Dendritic cell treated with granulocyte-macrophage colony-stimulating factor and Interleukin-4, amounts not matched to agents 40 ng/mL and 50 ng/mL, for 4 days (primary cell): ENCODE measurements around the gene SIT1.

Experiments
- H3K27ac Mint-ChIP-seq: one replicate; pipeline ENCODE4 v1.8.0; 2022; ENCODE audit warnings: mild to moderate bottlenecking, mixed read lengths
- H3K27me3 Mint-ChIP-seq: one replicate; pipeline ENCODE4 v1.8.0; 2022; ENCODE audit warnings: mild to moderate bottlenecking, mixed read lengths
- H3K36me3 Mint-ChIP-seq: one replicate; pipeline ENCODE4 v1.8.0; 2022; ENCODE audit warnings: low read depth, mixed read lengths
- H3K4me1 Mint-ChIP-seq: one replicate; pipeline ENCODE4 v1.8.0; 2022; ENCODE audit warnings: low read depth, mixed read lengths
- H3K4me3 Mint-ChIP-seq: one replicate; pipeline ENCODE4 v1.8.0; 2022; ENCODE audit warnings: mild to moderate bottlenecking, moderate library complexity, mixed read lengths
- H3K9me3 Mint-ChIP-seq: one replicate; pipeline ENCODE4 v1.8.0; 2022; ENCODE audit warnings: mixed read lengths
- intact Hi-C: fragments of 100-400 bp; cut with micrococcal nuclease; formaldehyde crosslinking; loops from one replicate; pipeline ENCODE4 v1.15.0; 2022

Gene SIT1

DNA sequence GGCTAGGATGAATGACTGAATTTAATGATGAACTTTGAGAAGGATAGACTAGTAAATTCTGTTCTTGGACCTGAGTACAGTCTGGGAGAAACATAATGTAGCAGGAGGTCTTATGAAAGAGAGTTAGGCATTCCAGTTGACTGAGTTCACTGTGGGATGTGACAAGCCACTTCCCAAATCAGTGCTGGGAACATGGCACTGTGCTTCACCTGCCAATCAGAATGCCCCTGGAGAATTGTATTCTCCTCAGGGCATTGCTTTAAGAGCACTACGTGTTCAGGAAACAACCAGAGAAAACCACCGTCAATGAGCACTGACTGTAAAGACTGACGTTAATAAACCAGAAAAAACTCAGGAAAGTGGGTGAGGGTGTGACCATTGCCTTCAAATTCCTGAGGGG, 8.6 kb upstream of the SIT1 start:
- H3K27me3 Mint-ChIP-seq, result peaks cover 2% of the 10 kb centered on the region
- H3K9me3 Mint-ChIP-seq, result no peaks in the 10 kb centered on the region
- H3K36me3 Mint-ChIP-seq, result peaks cover 37% of the 10 kb centered on the region
- intact Hi-C loops, result loop anchor here (2.0 kb wide), 1 partner anchor 55 kb away; the partner anchor contains the start of gene TESK1
- H3K27ac Mint-ChIP-seq, result peak overlapping the region; percentile 95
- H3K4me3 Mint-ChIP-seq, result peak overlapping the region; percentile 90
- H3K4me1 Mint-ChIP-seq, result peaks cover 69% of the 10 kb centered on the region

DNA sequence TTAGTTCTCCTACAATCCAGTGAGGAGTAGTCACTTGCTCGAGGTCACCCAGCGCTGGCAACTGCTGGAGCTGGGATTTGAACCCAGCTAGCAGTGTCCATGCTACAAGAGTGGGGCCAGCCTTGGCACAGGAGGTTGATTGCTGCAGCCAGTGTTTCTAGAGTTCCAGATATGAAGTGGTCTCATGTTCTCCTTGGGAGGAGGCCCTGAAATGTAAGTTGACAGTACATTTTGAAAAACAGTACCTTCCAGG, 8.2 kb upstream of the SIT1 start:
- peaks cover 2% of the 10 kb centered on the region for H3K27me3 Mint-ChIP-seq
- H3K4me3 Mint-ChIP-seq, result peak overlapping the region; percentile 90
- intact Hi-C loops, result loop anchor here (2.0 kb wide), 1 partner anchor 54 kb away; the partner anchor contains the start of gene TESK1
- no peaks in the 10 kb centered on the region for H3K9me3 Mint-ChIP-seq
- peak overlapping the region; percentile 95 for H3K27ac Mint-ChIP-seq
- peaks cover 37% of the 10 kb centered on the region for H3K36me3 Mint-ChIP-seq
- H3K4me1 Mint-ChIP-seq, result peaks cover 65% of the 10 kb centered on the region

DNA sequence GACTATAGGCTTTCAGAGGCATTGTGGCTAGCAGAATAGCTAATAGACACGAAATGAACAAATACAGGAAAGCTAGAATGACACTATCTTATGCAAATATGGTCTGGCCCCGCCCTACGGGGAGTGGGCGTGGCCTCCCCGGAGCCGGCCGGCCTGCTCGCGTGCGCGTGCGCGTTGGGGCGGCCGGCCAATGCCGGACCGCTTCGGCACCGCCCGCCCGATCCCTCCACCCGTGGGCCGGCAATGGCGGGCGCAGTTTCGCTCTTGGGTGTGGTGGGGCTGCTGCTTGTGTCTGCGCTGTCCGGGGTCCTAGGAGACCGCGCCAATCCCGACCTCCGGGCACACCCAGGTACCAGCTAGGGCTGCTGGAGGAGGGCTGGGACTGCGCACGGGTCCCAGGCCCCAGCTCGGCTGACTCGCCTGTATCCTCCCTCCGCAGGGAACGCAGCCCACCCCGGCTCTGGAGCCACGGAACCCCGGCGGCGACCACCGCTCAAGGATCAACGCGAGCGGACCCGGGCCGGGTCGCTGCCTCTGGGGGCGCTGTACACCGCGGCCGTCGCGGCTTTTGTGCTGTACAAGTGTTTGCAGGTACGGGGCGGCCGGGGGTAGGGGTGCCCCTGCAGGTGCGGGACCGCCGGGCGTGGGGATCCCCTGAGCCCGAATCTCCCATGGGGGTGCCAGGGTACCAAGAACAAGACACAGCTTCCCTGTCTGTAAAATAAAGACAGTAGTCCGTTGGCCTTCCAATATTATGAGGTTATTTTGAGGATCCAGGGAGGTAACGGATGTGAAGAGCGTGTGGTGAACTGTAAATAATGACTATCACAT, 7.6 kb upstream of the SIT1 start, which contains the start of gene CCDC107:
Gene CCDC107, plus strand, starts transcription at position 156 of the 831 bp plus-strand sequence. Its CDS starts 88 bp downstream, at position 244.
- Mint-ChIP-seq H3K4me3 (peak within 1 kb of the TSS; percentile 90), H3K27me3 (peaks cover 2% of the 10 kb centered on the region), H3K9me3 (no peaks in the 10 kb centered on the region), H3K4me1 (peaks cover 62% of the 10 kb centered on the region), H3K27ac (peak within 1 kb of the TSS; percentile 95), H3K36me3 (peaks cover 37% of the 10 kb centered on the region)
- intact Hi-C loops, result loop anchor here (2.0 kb wide), 1 partner anchor 54 kb away; the partner anchor contains the start of gene TESK1

DNA sequence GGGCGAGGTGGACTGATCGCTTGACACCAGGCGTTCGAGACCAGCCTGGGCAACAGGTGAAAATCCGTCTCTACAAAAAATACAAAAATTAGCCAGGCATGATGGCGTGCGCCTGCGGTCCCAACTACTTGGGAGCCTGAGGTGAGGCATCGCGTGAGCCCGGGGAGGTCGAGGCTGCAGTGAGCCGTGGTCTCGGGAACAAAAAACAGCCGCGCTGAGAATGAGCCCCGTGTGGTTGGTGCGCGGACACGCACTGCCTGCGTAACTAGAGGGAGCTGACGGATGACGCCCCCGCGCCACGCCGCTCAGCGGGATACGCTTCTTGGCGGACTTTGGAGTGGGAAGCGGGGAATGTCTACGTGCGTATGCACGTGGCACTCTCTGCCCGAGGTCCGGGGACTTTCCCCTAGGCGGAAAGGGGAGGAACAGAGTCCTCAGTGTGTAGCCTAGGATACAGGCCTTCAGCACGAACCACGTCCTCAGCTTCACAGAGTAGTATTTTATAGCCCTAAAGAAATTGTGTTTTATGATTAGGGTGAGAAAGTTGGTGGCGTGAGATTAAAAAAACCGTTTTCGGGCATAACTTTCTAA, 6.9 kb upstream of the SIT1 start, which contains the start of gene RMRP:
Gene RMRP, minus strand, starts transcription at position 474 of the 591 bp plus-strand sequence.
- Mint-ChIP-seq H3K36me3 (peaks cover 37% of the 10 kb centered on the region), H3K27me3 (peaks cover 2% of the 10 kb centered on the region), H3K4me1 (peaks cover 65% of the 10 kb centered on the region), H3K4me3 (peak within 1 kb of the TSS; percentile 90), H3K9me3 (no peaks in the 10 kb centered on the region), H3K27ac (peak within 1 kb of the TSS; percentile 95)
- intact Hi-C loops, result loop anchor here (1.0 to 2.0 kb wide), 2 partner anchors 8 to 53 kb away; partner anchors contain the start of gene TESK1

DNA sequence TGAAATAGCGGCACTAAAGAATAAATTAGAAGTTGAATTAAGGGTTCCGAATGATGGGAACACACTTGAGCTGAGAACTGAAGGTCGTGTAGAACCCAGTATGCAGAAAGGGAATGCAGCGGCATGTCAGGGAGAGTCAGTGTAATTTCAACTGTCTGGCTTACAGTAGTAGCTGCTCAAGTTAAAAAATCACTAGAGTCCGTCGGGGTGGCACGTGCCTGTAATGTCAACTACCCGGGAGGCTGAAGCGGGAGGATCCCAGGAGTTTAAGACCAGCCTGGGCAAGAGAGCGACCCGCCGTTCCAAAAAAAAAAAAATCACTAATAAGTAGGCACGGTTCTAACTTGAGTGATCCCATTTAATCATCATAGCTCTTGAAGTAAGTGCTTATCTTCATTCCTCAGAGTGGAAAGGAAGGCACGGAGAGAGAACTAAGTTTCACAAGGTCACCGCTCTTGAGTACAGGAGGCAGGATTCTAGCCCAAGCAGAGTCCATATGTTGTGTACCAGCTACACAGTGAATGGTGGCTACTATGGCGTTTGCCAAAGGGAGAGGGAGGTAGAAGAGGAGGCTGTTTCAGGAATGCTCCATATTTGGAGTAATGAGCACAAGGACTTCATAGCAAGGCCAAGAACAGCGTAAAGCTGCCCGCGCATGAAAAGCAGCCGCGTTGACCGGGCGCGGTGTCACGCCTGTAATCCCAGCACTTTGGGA, 6.3 kb upstream of the SIT1 start:
- Mint-ChIP-seq H3K4me1 (peaks cover 62% of the 10 kb centered on the region), H3K4me3 (peak overlapping the region; percentile 90), H3K36me3 (peaks cover 35% of the 10 kb centered on the region), H3K27me3 (peaks cover 2% of the 10 kb centered on the region), H3K27ac (peak overlapping the region; percentile 95), H3K9me3 (no peaks in the 10 kb centered on the region)
- intact Hi-C loops, result loop anchor here (1.0 kb wide), 1 partner anchor 8 kb away; no protein-coding TSS in a partner anchor

DNA sequence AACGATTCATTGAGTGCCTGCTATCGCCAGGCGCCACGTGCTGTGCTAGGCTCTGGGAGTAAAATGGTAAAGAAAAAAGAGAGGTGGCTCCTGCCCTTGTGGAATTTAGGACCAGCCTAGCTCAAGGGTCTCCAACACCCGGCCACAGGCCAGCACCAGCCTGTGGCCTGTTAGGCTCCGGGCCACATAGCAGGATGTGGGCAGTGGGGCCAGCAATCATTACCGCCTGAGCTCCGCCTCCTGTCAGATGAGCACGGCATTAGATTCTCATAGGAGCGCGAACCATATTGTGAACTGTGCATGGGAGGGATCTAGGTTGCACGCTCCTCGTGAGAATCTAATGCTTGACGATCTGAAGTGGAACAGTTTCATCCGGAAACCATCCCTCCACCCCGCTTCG, 5.6 kb upstream of the SIT1 start:
- H3K4me3 Mint-ChIP-seq, result no peak overlapping the region

DNA sequence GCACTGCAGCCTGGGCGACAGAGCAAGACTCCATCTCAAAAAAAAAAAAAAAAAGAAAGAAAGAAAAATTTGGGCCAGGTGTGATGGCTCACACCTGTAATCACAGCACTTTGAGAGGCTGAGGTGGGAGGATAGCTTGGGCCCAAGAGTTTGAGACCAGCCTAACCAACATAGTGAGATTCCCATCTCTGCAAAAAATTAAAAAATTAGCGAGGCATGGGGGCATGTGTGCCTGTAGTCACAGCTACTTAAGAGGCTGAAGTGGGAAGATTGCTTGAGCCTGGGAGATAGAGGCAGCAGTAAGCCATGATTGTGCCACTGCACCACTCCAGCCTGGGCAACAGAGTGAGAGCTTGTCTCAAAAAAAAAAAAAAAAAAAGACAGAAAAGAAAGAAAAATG, 2.9 kb upstream of the SIT1 start:
- no peaks in the 10 kb centered on the region for H3K9me3 Mint-ChIP-seq
- H3K27me3 Mint-ChIP-seq, result peaks cover 2% of the 10 kb centered on the region
- intact Hi-C loops, result no loop called here
- H3K4me1 Mint-ChIP-seq, result peaks cover 60% of the 10 kb centered on the region
- H3K27ac Mint-ChIP-seq, result no peak overlapping the region
- H3K4me3 Mint-ChIP-seq, result no peak overlapping the region
- H3K36me3 Mint-ChIP-seq, result peaks cover 8% of the 10 kb centered on the region

More for the DNA sequence above, 5.6 kb upstream of the SIT1 start:
- Mint-ChIP-seq H3K27me3 (peaks cover 2% of the 10 kb centered on the region), H3K36me3 (peaks cover 29% of the 10 kb centered on the region), H3K27ac (peak overlapping the region; percentile 95), H3K9me3 (no peaks in the 10 kb centered on the region), H3K4me1 (peaks cover 61% of the 10 kb centered on the region)
- intact Hi-C loops, result no loop called here

DNA sequence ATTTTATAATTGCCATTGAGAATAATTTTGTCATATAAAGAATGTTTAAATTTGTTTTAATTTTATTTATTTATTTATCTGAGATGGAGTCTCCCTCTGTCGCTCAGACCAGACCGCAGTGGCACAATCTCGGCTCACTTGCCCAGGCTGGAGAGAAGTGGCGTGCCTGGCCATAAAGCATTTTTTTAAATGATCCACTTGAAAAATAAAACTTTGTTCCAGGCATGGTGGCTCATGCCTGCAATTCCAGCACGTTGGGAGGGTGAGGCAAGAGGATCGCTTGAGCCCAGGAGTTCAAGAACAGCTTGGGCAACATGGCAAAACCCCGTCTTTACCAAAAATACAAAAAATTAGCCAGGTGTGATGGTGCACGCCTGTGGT, 2.1 kb upstream of the SIT1 start:
- Mint-ChIP-seq H3K4me1 (peaks cover 67% of the 10 kb centered on the region), H3K36me3 (peaks cover under 1% of the 10 kb centered on the region), H3K27me3 (peaks cover 2% of the 10 kb centered on the region), H3K9me3 (no peaks in the 10 kb centered on the region), H3K4me3 (no peak overlapping the region), H3K27ac (peak overlapping the region; percentile 52)
- intact Hi-C loops, result no loop called here

DNA sequence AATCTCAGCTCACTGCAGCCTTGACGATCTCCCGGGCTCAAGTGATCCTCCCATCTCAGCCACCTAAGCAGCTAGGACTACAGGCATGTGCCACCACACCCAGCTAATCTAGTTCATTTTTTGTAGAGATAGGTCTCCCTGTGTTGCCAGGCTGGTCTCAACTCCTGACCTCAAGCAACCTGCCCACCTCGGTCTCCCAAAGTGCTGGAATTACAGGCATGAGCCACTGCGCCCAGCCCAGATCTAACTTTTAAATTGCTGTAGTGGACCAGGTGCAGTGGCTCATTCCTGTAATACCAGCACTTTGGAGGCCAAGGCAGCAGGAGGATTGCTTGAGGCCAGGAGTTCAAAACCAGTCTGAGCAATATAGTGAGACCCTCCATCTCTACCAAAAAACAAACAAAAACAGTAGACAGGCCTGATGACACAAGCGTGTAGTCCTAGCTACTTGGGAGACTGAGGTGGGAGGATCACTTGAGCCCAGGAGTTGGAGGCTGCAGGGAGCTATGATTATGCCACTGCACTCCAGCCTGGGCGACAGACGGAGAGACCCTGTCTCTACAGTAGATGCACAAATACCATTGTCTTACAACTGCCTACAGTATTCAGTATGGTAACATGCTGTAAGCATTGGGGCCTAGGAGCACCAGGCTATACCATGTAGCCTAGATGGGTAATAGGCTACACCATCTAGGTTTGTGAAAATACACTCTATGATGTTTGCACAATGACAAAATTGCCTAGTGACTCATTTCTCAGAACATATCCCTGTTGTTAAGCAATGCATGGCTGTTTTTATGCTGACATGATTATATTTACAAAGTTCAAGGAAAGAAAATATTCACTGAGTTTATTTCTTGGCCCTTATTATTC, 1.5 kb upstream of the SIT1 start:
- no peak overlapping the region for H3K4me3 Mint-ChIP-seq
- H3K27ac Mint-ChIP-seq, result peak overlapping the region; percentile 16
- intact Hi-C loops, result no loop called here
- H3K36me3 Mint-ChIP-seq, result no peaks in the 10 kb centered on the region
- no peaks in the 10 kb centered on the region for H3K9me3 Mint-ChIP-seq
- peaks cover 68% of the 10 kb centered on the region for H3K4me1 Mint-ChIP-seq
- peaks cover 2% of the 10 kb centered on the region for H3K27me3 Mint-ChIP-seq

DNA sequence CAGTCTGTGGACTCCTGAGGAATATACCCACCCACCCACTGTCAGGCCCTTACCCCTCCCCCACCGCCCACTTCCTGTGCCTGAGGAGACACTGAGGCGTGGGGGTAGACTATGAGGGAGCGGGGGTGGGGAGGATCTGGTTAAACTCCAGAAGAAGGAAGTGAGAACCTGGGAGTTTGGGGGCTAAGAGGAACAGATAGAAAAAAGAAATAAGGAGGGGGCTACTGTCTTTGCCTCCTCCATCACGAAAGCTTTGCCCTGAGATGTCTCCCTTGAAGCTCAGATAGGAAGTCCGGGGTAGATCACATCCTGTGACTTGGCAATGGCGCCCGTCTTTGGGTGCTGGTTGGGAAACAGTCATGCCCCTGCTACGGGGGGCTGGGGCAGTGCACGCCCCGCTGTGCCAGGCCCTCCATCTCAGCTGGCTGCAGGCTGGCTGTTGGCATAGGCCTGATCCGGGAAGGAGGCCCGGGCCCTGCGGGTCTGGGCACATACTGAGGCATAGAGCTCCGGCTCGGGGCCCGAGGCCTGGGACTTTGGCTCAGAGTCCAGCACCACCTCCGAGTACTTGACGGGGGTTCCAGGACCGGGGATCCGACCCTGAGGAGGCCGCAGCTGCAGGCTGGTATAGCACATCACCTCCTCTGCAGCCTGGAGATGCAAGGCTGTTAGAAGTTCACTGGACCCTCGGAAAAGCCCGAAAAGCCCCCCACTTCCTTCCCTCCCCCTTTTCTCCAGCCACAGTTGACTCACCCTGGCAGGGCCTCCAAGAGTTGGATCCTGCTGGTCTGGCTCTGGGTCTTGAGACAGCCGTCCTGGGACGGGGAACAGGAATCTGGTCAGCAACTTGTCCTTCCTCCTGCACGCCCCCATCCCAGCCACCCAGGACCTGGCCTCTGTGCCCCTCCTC, 1.0 kb downstream of the SIT1 start:
- Mint-ChIP-seq H3K27me3 (no peaks in the 10 kb centered on the region), H3K9me3 (no peaks in the 10 kb centered on the region), H3K27ac (peak overlapping the region; percentile 78), H3K36me3 (peaks cover 8% of the 10 kb centered on the region), H3K4me1 (peaks cover 59% of the 10 kb centered on the region), H3K4me3 (no peak overlapping the region)
- intact Hi-C loops, result loop anchor here (1.0 to 10.0 kb wide), 3 partner anchors 8 to 165 kb away; partner anchors contain the start of genes HINT2 and SPAG8

DNA sequence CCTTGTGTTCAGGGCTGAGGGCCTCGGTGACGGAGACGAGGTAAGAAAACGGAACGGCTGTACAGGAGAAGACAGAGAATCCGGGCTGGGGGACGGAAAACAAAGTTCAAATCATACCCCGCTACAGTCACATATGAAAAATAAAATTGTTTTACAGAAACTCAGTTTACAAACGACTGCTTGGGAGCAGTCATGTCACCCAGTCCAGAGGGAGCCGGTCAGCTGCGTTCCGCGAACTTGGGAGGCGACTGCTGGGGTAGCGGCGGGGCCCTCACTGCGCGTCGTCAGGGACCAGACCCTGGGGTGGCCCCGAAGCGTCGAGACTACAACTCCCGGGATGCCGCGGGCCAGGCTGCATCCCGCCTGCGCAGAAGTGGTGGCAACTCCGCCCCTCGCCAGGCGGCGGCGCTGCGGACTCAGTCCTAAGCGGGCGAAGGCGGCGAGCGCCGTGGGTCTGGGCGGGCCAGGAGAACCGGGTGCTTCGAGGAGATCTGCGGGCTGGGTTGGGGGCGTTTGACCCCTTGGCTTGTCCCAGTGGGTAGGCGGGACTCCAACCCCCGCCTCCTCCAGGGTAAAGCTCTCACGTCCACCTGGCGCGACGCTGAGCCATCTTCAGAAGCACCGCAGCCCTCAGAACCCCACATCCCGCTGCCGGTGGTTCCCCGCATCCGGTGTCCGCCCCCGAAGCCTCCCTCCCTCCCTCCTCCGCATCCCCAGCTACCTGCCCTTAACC, 4.0 kb downstream of the SIT1 start:
- H3K27ac Mint-ChIP-seq, result peak overlapping the region; percentile 92
- intact Hi-C loops, result loop anchor here (1.0 to 10.0 kb wide), 4 partner anchors 42 to 168 kb away; partner anchors contain the start of genes CREB3, HINT2, SPAG8 and TLN1
- no peaks in the 10 kb centered on the region for H3K27me3 Mint-ChIP-seq
- H3K9me3 Mint-ChIP-seq, result no peaks in the 10 kb centered on the region
- peaks cover 14% of the 10 kb centered on the region for H3K36me3 Mint-ChIP-seq
- peaks cover 63% of the 10 kb centered on the region for H3K4me1 Mint-ChIP-seq
- H3K4me3 Mint-ChIP-seq, result peak overlapping the region; percentile 81

DNA sequence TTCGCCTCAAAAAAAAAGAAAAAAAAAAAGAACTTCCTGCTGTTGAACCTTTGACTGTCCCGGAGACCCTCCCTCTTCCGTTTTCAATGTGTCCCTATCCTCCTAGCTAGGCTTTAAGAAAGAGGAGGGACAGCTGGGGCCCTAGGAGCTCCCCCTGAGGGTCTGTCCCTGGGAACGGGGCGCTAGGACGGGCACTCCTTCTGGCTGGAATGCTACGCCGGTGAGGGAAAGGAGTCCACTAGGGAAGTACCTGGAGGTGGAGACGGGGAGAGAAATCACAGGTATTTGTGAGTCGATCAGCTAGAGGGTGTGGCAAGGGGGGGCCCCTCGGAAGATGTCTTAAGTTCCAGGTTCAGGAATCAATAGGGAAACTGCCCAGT, 4.6 kb downstream of the SIT1 start:
- Mint-ChIP-seq H3K27me3 (no peaks in the 10 kb centered on the region), H3K36me3 (peaks cover 14% of the 10 kb centered on the region), H3K9me3 (no peaks in the 10 kb centered on the region), H3K4me3 (peak overlapping the region; percentile 81), H3K4me1 (peaks cover 69% of the 10 kb centered on the region), H3K27ac (peak overlapping the region; percentile 92)
- intact Hi-C loops, result loop anchor here (1.0 to 10.0 kb wide), 4 partner anchors 42 to 169 kb away; partner anchors contain the start of genes CREB3, HINT2, SPAG8 and TLN1
